Measurements from ENCODE around the gene RHBDF1. TPM values are rescaled to one million over a fixed set of nuclear protein-coding genes. Genes with fewer than 3 reads are reported as not detected.

RHBDF1 gene
- total RNA-seq, 1 donor from 2014 or later, result 27.3 TPM

GRCh38 chr16:91484-91883 lies 19.1 kb upstream of the RHBDF1 start:
- Mint-ChIP-seq H3K4me1 (ENCODE audit: unreplicated experiment) (no peaks in the 10 kb centered on the region), H3K36me3 (no peaks in the 10 kb centered on the region), H3K4me3 (no peak overlapping the region), H3K27ac (no peak overlapping the region), H3K9me3 (no peaks in the 10 kb centered on the region), H3K27me3 (no peaks in the 10 kb centered on the region)
- TF ChIP-seq CTCF (conservative IDR thresholded peaks at IDR 0.05), result no peak
- no peak for DNase-seq (ENCODE audit: extremely low spot score, unreplicated experiment)

- Mint-ChIP-seq H3K4me1 (ENCODE audit: unreplicated experiment) (no peaks in the 10 kb centered on the region), H3K27me3 (no peaks in the 10 kb centered on the region), H3K27ac (no peak overlapping the region), H3K9me3 (no peaks in the 10 kb centered on the region), H3K36me3 (no peaks in the 10 kb centered on the region), H3K4me3 (no peak overlapping the region)
- no peak for TF ChIP-seq CTCF (conservative IDR thresholded peaks at IDR 0.05)
- DNase-seq (ENCODE audit: extremely low spot score, unreplicated experiment), result no peak
These were observed 17.2 kb upstream of the RHBDF1 start for GRCh38 chr16:89391-90302.

DNA sequence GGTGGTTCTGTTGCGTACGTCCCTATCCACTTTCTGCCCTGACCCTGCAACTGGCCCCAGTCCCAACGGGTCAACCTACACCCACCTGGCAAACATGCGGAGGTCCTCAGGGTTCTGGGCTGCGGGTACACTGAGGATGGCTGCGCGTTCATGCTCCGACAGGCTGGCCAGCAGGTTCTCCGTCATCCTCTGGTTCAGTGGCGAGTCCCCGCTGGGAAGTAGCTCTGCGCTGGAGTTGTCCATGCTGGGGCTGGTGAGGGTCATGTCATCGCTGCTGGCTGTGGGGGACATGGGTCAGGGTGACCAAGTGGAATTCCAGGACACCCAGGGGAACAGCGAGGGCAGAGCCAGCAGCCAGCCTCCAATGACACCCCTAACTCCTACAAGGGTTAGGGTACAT lies 16.2 kb upstream of the RHBDF1 start:
- no peak overlapping the region for H3K27ac Mint-ChIP-seq
- peaks cover 4% of the 10 kb centered on the region for H3K4me1 Mint-ChIP-seq (ENCODE audit: unreplicated experiment)
- no peak for DNase-seq (ENCODE audit: extremely low spot score, unreplicated experiment)
- H3K27me3 Mint-ChIP-seq, result no peaks in the 10 kb centered on the region
- no peak overlapping the region for H3K4me3 Mint-ChIP-seq
- H3K36me3 Mint-ChIP-seq, result peaks cover 4% of the 10 kb centered on the region
- no peak for TF ChIP-seq CTCF (conservative IDR thresholded peaks at IDR 0.05)
- no peaks in the 10 kb centered on the region for H3K9me3 Mint-ChIP-seq

GRCh38 chr16:86483-86952 lies 14.1 kb upstream of the RHBDF1 start:
- no peak for TF ChIP-seq CTCF (conservative IDR thresholded peaks at IDR 0.05)
- H3K4me1 Mint-ChIP-seq (ENCODE audit: unreplicated experiment), result peaks cover 5% of the 10 kb centered on the region
- H3K27me3 Mint-ChIP-seq, result no peaks in the 10 kb centered on the region
- no peak overlapping the region for H3K27ac Mint-ChIP-seq
- no peak overlapping the region for H3K4me3 Mint-ChIP-seq
- H3K9me3 Mint-ChIP-seq, result no peaks in the 10 kb centered on the region
- DNase-seq (ENCODE audit: extremely low spot score, unreplicated experiment), result no peak
- H3K36me3 Mint-ChIP-seq, result peaks cover 5% of the 10 kb centered on the region

DNA sequence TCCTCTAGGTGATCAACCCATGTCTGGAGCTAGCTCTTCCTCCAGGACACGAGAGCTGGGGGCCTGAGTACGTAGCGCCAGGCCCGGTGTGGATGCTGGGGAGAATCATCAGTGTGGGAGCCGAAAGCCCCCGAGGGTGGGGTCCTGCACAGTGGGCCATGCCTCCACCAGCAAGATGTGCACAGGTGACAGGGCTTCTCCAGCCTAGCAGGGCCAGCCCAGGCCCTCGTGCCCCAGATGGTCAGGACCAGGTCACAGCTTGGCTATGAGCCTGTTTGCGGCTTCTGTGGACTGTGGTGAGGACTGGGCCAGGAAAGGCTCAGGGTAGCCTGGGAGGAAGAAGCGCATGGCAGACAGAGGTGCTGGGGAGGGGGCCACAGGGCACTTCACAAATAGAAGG lies 13.4 kb upstream of the RHBDF1 start:
- no peak overlapping the region for H3K4me3 Mint-ChIP-seq
- DNase-seq (ENCODE audit: extremely low spot score, unreplicated experiment), result no peak
- no peak overlapping the region for H3K27ac Mint-ChIP-seq
- H3K4me1 Mint-ChIP-seq (ENCODE audit: unreplicated experiment), result peaks cover 5% of the 10 kb centered on the region
- no peaks in the 10 kb centered on the region for H3K27me3 Mint-ChIP-seq
- no peaks in the 10 kb centered on the region for H3K9me3 Mint-ChIP-seq
- no peak for TF ChIP-seq CTCF (conservative IDR thresholded peaks at IDR 0.05)
- H3K36me3 Mint-ChIP-seq, result peaks cover 5% of the 10 kb centered on the region

All from type B pancreatic cell (in vitro differentiated cells).